ENCODE results near the gene RNASE13.

The RNASE13 gene

GRCh38 chr14:21070610-21071224, 36.1 kb upstream of the RNASE13 start (continued):
- TF ChIP-seq, protein P1, sequence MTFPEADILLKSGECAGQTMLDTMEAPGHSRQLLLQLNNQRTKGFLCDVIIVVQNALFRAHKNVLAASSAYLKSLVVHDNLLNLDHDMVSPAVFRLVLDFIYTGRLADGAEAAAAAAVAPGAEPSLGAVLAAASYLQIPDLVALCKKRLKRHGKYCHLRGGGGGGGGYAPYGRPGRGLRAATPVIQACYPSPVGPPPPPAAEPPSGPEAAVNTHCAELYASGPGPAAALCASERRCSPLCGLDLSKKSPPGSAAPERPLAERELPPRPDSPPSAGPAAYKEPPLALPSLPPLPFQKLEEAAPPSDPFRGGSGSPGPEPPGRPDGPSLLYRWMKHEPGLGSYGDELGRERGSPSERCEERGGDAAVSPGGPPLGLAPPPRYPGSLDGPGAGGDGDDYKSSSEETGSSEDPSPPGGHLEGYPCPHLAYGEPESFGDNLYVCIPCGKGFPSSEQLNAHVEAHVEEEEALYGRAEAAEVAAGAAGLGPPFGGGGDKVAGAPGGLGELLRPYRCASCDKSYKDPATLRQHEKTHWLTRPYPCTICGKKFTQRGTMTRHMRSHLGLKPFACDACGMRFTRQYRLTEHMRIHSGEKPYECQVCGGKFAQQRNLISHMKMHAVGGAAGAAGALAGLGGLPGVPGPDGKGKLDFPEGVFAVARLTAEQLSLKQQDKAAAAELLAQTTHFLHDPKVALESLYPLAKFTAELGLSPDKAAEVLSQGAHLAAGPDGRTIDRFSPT (tag by site-specific recombination; IDR thresholded peaks at IDR 0.05): 0 out of 2 replicates have a peak, but pooled peaks have one; percentile 39
- 0 out of 2 replicates have a peak, but pooled peaks have one; percentile 68 for TF ChIP-seq ZNF423 (tag by site-specific recombination; IDR thresholded peaks at IDR 0.05)
- TF ChIP-seq GLI2 (tag by site-specific recombination; IDR thresholded peaks at IDR 0.05; ENCODE audit: borderline replicate concordance, low read depth): no peak
- TF ChIP-seq, protein P2, sequence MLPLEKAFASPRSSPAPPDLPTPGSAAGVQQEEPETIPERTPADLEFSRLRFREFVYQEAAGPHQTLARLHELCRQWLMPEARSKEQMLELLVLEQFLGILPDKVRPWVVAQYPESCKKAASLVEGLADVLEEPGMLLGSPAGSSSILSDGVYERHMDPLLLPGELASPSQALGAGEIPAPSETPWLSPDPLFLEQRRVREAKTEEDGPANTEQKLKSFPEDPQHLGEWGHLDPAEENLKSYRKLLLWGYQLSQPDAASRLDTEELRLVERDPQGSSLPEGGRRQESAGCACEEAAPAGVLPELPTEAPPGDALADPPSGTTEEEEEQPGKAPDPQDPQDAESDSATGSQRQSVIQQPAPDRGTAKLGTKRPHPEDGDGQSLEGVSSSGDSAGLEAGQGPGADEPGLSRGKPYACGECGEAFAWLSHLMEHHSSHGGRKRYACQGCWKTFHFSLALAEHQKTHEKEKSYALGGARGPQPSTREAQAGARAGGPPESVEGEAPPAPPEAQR (tag by site-specific recombination; IDR thresholded peaks at IDR 0.05): no peak
- TF ChIP-seq GLIS1 (tag by site-specific recombination; IDR thresholded peaks at IDR 0.05): peak; percentile 43
- no peak for TF ChIP-seq ZFP41 (tag by site-specific recombination; IDR thresholded peaks at IDR 0.05; ENCODE audit: borderline replicate concordance)
- TF ChIP-seq ZNF169 (tag by site-specific recombination; IDR thresholded peaks at IDR 0.05): no peak
- TF ChIP-seq ZNF785 (tag by site-specific recombination; IDR thresholded peaks at IDR 0.05): no peak
- no peak for TF ChIP-seq KLF10 (tag by site-specific recombination; IDR thresholded peaks at IDR 0.05)
- no peak for TF ChIP-seq ZNF175 (tag by site-specific recombination; IDR thresholded peaks at IDR 0.05)
- no peak for TF ChIP-seq ZNF266 (tag by site-specific recombination; IDR thresholded peaks at IDR 0.05; ENCODE audit: low read depth)
- no peak for TF ChIP-seq OVOL3 (tag by site-specific recombination; IDR thresholded peaks at IDR 0.05)
- TF ChIP-seq EGR2 (tag by site-specific recombination; IDR thresholded peaks at IDR 0.05; ENCODE audit: low read depth): peak; percentile 64; the same call in 1 of the 2 replicates
- TF ChIP-seq ZNF311 (tag by site-specific recombination; IDR thresholded peaks at IDR 0.05; ENCODE audit: borderline replicate concordance): no peak
- TF ChIP-seq ZNF341 (tag by site-specific recombination; IDR thresholded peaks at IDR 0.05; ENCODE audit: low read depth): peak; percentile 70
- TF ChIP-seq SCRT1 (tag by site-specific recombination; IDR thresholded peaks at IDR 0.05; ENCODE audit: borderline replicate concordance): no peak
- TF ChIP-seq SP3 (tag by site-specific recombination; IDR thresholded peaks at IDR 0.05): peak; percentile 64
- TF ChIP-seq ZNF223 (tag by site-specific recombination; IDR thresholded peaks at IDR 0.05): no peak
- TF ChIP-seq, protein P3, sequence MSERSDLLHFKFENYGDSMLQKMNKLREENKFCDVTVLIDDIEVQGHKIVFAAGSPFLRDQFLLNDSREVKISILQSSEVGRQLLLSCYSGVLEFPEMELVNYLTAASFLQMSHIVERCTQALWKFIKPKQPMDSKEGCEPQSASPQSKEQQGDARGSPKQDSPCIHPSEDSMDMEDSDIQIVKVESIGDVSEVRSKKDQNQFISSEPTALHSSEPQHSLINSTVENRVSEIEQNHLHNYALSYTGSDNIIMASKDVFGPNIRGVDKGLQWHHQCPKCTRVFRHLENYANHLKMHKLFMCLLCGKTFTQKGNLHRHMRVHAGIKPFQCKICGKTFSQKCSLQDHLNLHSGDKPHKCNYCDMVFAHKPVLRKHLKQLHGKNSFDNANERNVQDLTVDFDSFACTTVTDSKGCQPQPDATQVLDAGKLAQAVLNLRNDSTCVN (tag by site-specific recombination; optimal IDR thresholded peaks at IDR 0.05): no peak
- TF ChIP-seq, protein P4, sequence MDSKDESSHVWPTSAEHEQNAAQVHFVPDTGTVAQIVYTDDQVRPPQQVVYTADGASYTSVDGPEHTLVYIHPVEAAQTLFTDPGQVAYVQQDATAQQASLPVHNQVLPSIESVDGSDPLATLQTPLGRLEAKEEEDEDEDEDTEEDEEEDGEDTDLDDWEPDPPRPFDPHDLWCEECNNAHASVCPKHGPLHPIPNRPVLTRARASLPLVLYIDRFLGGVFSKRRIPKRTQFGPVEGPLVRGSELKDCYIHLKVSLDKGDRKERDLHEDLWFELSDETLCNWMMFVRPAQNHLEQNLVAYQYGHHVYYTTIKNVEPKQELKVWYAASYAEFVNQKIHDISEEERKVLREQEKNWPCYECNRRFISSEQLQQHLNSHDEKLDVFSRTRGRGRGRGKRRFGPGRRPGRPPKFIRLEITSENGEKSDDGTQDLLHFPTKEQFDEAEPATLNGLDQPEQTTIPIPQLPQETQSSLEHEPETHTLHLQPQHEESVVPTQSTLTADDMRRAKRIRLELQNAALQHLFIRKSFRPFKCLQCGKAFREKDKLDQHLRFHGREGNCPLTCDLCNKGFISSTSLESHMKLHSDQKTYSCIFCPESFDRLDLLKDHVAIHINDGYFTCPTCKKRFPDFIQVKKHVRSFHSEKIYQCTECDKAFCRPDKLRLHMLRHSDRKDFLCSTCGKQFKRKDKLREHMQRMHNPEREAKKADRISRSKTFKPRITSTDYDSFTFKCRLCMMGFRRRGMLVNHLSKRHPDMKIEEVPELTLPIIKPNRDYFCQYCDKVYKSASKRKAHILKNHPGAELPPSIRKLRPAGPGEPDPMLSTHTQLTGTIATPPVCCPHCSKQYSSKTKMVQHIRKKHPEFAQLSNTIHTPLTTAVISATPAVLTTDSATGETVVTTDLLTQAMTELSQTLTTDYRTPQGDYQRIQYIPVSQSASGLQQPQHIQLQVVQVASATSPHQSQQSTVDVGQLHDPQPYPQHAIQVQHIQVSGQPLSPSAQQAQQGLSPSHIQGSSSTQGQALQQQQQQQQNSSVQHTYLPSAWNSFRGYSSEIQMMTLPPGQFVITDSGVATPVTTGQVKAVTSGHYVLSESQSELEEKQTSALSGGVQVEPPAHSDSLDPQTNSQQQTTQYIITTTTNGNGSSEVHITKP (tag by site-specific recombination; IDR thresholded peaks at IDR 0.05): peak; percentile 42
- no peak for TF ChIP-seq ZNF513 (tag by site-specific recombination; IDR thresholded peaks at IDR 0.05)
- no peak for TF ChIP-seq ZNF302 (tag by site-specific recombination; IDR thresholded peaks at IDR 0.05; ENCODE audit: low read depth)
- no peak for TF ChIP-seq ZNF433 (tag by site-specific recombination; IDR thresholded peaks at IDR 0.05; ENCODE audit: low read depth)
- no peak for TF ChIP-seq ZNF394 (tag by site-specific recombination; IDR thresholded peaks at IDR 0.05; ENCODE audit: borderline replicate concordance)
- TF ChIP-seq HOXC10 (CRISPR knock-in tag; IDR thresholded peaks at IDR 0.05): no peak
- no peak for TF ChIP-seq KLF7 (tag by site-specific recombination; IDR thresholded peaks at IDR 0.05; ENCODE audit: borderline replicate concordance)
- TF ChIP-seq WT1 (tag by site-specific recombination; IDR thresholded peaks at IDR 0.05): peak; percentile 91
- TF ChIP-seq IKZF3 (tag by site-specific recombination; IDR thresholded peaks at IDR 0.05): no peak
- TF ChIP-seq AEBP2 (tag by site-specific recombination; IDR thresholded peaks at IDR 0.05; ENCODE audit: borderline replicate concordance): no peak

All from HEK293 (cell line).